SH-SY5Y (cell line): ENCODE data around the gene AOC3.

ENCODE experiments used
- GATA2 ChIP-seq: IDR thresholded peaks from 2 replicates; pipeline ENCODE4 v1.6.1; 2011; ENCODE audit warnings: mild to moderate bottlenecking, low read depth, low read length
- GATA3 ChIP-seq: IDR thresholded peaks from 2 replicates; pipeline ENCODE4 v1.6.1; 2011; ENCODE audit warnings: low read depth, mild to moderate bottlenecking, low read length, moderate library complexity

GRCh38 chr17:42845918-42846593 is 4.9 kb upstream of the AOC3 start:
- TF ChIP-seq GATA3 (no peak), GATA2 (no peak)
